H1 (cell line): ENCODE results near the gene MCCD1. TPM values are rescaled to one million over a fixed set of nuclear protein-coding genes. Genes with fewer than 3 reads are reported as not detected.

Source experiments
- CTCF ChIA-PET: fragments of 300-600 bp; sonication (Branson Sonifier 250); formaldehyde crosslinking; loops from one replicate; lab custom pipeline; 2021; ENCODE audit not compliant: partially characterized antibody; lab: Charles Lee
- POLR2A ChIA-PET: fragments of 300-600 bp; sonication (Branson Sonifier 250); formaldehyde crosslinking; loops from one replicate; lab custom pipeline; 2021; ENCODE audit warnings: inconsistent platforms; ENCODE audit not compliant: partially characterized antibody; lab: Charles Lee
- DNase-seq, 2 experiments: peaks; one replicate each; pipeline versions ENCODE4 v3.0.0 to v3.0.0-alpha.2; 2010 to 2022; ENCODE audit warnings: low spot score in 2 of 2, low read depth in 1 of 2, mixed read lengths in 1 of 2
- FAIRE-seq: peaks from 2 replicates; lab custom pipeline; 2011; peaks lifted over from hg19 to GRCh38; lab: Jason Lieb, UNC
- H2AFZ ChIP-seq: 2 replicates; pipeline ENCODE4 v1.8.1; 2012; ENCODE audit warnings: low read length, inconsistent platforms
- H2AK5ac ChIP-seq: 2 replicates; pipeline ENCODE4 v1.6.1; 2013; ENCODE audit warnings: low read depth, low read length
- H2BK120ac ChIP-seq: replicated peaks from 2 replicates; pipeline ENCODE3; 2013; ENCODE audit warnings: low read depth, low read length, inconsistent platforms
- H2BK12ac ChIP-seq: 2 replicates; pipeline ENCODE4 v1.6.1; 2013; ENCODE audit warnings: low read depth, low read length
- H2BK15ac ChIP-seq: 2 replicates; pipeline ENCODE4 v1.6.1; 2013; ENCODE audit warnings: low read length
- H2BK20ac ChIP-seq: 2 replicates; pipeline ENCODE4 v1.6.1; 2013; ENCODE audit warnings: low read length
- H2BK5ac ChIP-seq: 2 replicates; pipeline ENCODE4 v1.6.1; 2013; ENCODE audit warnings: low read depth, low read length
- H3K14ac ChIP-seq: 2 replicates; pipeline ENCODE4 v1.6.1; 2013; ENCODE audit warnings: inconsistent platforms; ENCODE audit not compliant: insufficient read length
- H3K18ac ChIP-seq: 2 replicates; pipeline ENCODE4 v1.6.1; 2013; ENCODE audit warnings: low read length; ENCODE audit errors: extremely low read depth
- H3K23ac ChIP-seq: 2 replicates; pipeline ENCODE4 v1.6.1; 2013; ENCODE audit warnings: inconsistent platforms; ENCODE audit not compliant: insufficient read length
- H3K23me2 ChIP-seq: 2 replicates; pipeline ENCODE4 v1.6.1; 2013; ENCODE audit warnings: low read depth, low read length
- H3K27ac ChIP-seq: 2 replicates; pipeline ENCODE4 v1.6.1; 2011; ENCODE audit warnings: low read depth, low read length, inconsistent platforms
- H3K27me3 ChIP-seq, 4 experiments: replicated peaks in 1 of 4; 1 replicate in 1 of 4; 2 replicates in 3 of 4; pipeline versions ENCODE4 v1.6.1 to v1.8.1; 2011 to 2013; ENCODE audit warnings: low read length in 3 of 4, mild to moderate bottlenecking in 3 of 4, inconsistent platforms in 2 of 4, mixed read lengths in 2 of 4, moderate library complexity in 1 of 4; ENCODE audit not compliant: control insufficient read depth in 3 of 4, insufficient read depth in 3 of 4; ENCODE audit errors: extremely low read depth in 1 of 4
- H3K36me3 ChIP-seq, 4 experiments: 2 replicates each; pipeline versions ENCODE4 v1.6.1 to v1.8.1; 2011 to 2013; ENCODE audit warnings: mild to moderate bottlenecking in 4 of 4, low read length in 3 of 4, moderate library complexity in 2 of 4, control low read depth in 1 of 4, inconsistent platforms in 1 of 4; ENCODE audit not compliant: insufficient read depth in 4 of 4, control insufficient read depth in 2 of 4
- H3K4ac ChIP-seq: replicated peaks from 2 replicates; pipeline ENCODE3; 2013; ENCODE audit warnings: low read length, low read depth, mixed read lengths, inconsistent platforms; ENCODE audit not compliant: insufficient read length
- H3K4me1 ChIP-seq, 4 experiments: replicated peaks in 1 of 4; 1 replicate in 1 of 4; 2 replicates in 3 of 4; pipeline versions ENCODE4 v1.6.1 to v1.8.1; 2011 to 2013; ENCODE audit warnings: low read length in 3 of 4, inconsistent platforms in 2 of 4, mixed read lengths in 1 of 4; ENCODE audit not compliant: insufficient read depth in 4 of 4, control insufficient read depth in 3 of 4
- H3K4me2 ChIP-seq, 2 experiments: 2 replicates each; pipeline versions ENCODE4 v1.6.1 to v1.8.1; 2011 to 2013; ENCODE audit warnings: low read depth in 2 of 2, low read length in 2 of 2, control low read depth in 1 of 2, inconsistent platforms in 1 of 2, mild to moderate bottlenecking in 1 of 2; ENCODE audit not compliant: insufficient read depth in 1 of 2
- H3K4me3 ChIP-seq, 4 experiments: fragments of 200-600, 300-600 bp in 1 of 4; sonication (generic), shearing (Covaris generic), sonication (Bioruptor Twin) in 1 of 4; 2 replicates each; pipeline versions ENCODE4 v1.5.1 to v1.8.1; 2011 to 2016; ENCODE audit warnings: low read length in 4 of 4, low read depth in 3 of 4, control low read depth in 2 of 4, inconsistent platforms in 2 of 4, mild to moderate bottlenecking in 2 of 4, mixed read lengths in 1 of 4, moderate library complexity in 1 of 4; ENCODE audit not compliant: insufficient read depth in 2 of 4; ENCODE audit errors: extremely low read depth in 1 of 4
- H3K56ac ChIP-seq: replicated peaks from 2 replicates; pipeline ENCODE3; 2013; ENCODE audit warnings: low read depth, mild to moderate bottlenecking, mixed read lengths, low read length, inconsistent platforms; ENCODE audit not compliant: insufficient read length
- H3K79me1 ChIP-seq: 2 replicates; pipeline ENCODE4 v1.6.1; 2013; ENCODE audit warnings: low read depth, low read length, control low read depth
- H3K79me2 ChIP-seq, 2 experiments: 2 replicates each; pipeline versions ENCODE4 v1.6.1 to v1.8.1; 2012 to 2013; ENCODE audit warnings: low read length in 2 of 2, mild to moderate bottlenecking in 2 of 2, inconsistent platforms in 1 of 2; ENCODE audit not compliant: insufficient read depth in 2 of 2, control insufficient read depth in 1 of 2
- H3K9ac ChIP-seq, 4 experiments: replicated peaks in 1 of 4; 1 replicate in 1 of 4; 2 replicates in 3 of 4; pipeline versions ENCODE4 v1.6.1 to v1.8.1; 2011 to 2013; ENCODE audit warnings: low read depth in 3 of 4, low read length in 3 of 4, control low read depth in 2 of 4, mild to moderate bottlenecking in 2 of 4, moderate library complexity in 2 of 4, inconsistent platforms in 1 of 4; ENCODE audit errors: extremely low read depth in 1 of 4
- H3K9me3 ChIP-seq, 2 experiments: 2 replicates each; pipeline versions ENCODE4 v1.6.1 to v1.8.1; 2012 to 2013; ENCODE audit warnings: mild to moderate bottlenecking in 2 of 2, moderate library complexity in 2 of 2, control low read depth in 1 of 2, inconsistent platforms in 1 of 2, low read depth in 1 of 2, low read length in 1 of 2, mixed read lengths in 1 of 2; ENCODE audit not compliant: insufficient read depth in 2 of 2
- H4K20me1 ChIP-seq, 2 experiments: replicated peaks in 1 of 2; 2 replicates each; pipeline versions ENCODE3 to v1.8.1; 2011 to 2013; ENCODE audit warnings: inconsistent platforms in 2 of 2, low read length in 2 of 2, mild to moderate bottlenecking in 1 of 2; ENCODE audit not compliant: insufficient read depth in 2 of 2, control insufficient read depth in 1 of 2
- H4K5ac ChIP-seq: 2 replicates; pipeline ENCODE4 v1.6.1; 2013; ENCODE audit warnings: low read length, low read depth, mixed read lengths, inconsistent platforms; ENCODE audit not compliant: insufficient read length
- H4K8ac ChIP-seq: 2 replicates; pipeline ENCODE4 v1.8.0; 2013; ENCODE audit warnings: mild to moderate bottlenecking, moderate library complexity, low read length, inconsistent platforms; ENCODE audit not compliant: insufficient read depth; ENCODE audit errors: extremely low read depth
- H4K91ac ChIP-seq: replicated peaks from 2 replicates; pipeline ENCODE3; 2013; ENCODE audit warnings: low read length, mixed read lengths, inconsistent platforms; ENCODE audit not compliant: insufficient read length
- BACH1 ChIP-seq: IDR thresholded peaks from 2 replicates; pipeline ENCODE4 v1.6.1; 2012; ENCODE audit warnings: low read length, improper control_type of control experiment
- BCL11A ChIP-seq, 2 experiments: IDR thresholded peaks; one replicate each; pipeline ENCODE4 v1.6.1; 2011; ENCODE audit warnings: low read depth in 2 of 2, low read length in 2 of 2, mild to moderate bottlenecking in 2 of 2
- CBX5 ChIP-seq: fragments of 300-800, 300-1000 bp; sonication (generic); IDR thresholded peaks from 2 replicates; pipeline ENCODE4 v1.7.1; 2016; ENCODE audit warnings: antibody characterized with exemption, low read length, low read depth
- E2F6 ChIP-seq: IDR thresholded peaks from 2 replicates; pipeline ENCODE4 v1.6.1; 2012; ENCODE audit warnings: inconsistent platforms
- EGR1 ChIP-seq: IDR thresholded peaks from 2 replicates; pipeline ENCODE4 v1.6.1; 2011; ENCODE audit warnings: low read depth, low read length, borderline replicate concordance
- GTF2F1 ChIP-seq: IDR thresholded peaks from 2 replicates; pipeline ENCODE4 v1.6.1; 2012; ENCODE audit warnings: low read depth, low read length, improper control_type of control experiment, borderline replicate concordance
- JUN ChIP-seq: IDR thresholded peaks from 2 replicates; pipeline ENCODE4 v1.6.1; 2011; ENCODE audit warnings: low read depth, mild to moderate bottlenecking, improper control_type of control experiment, low read length
- KDM5A ChIP-seq: fragments of 200-600 bp; IDR thresholded peaks from 2 replicates; pipeline ENCODE4 v1.7.1; 2012; ENCODE audit warnings: mild to moderate bottlenecking, low read length, inconsistent platforms, mixed read lengths
- RFX5 ChIP-seq: IDR thresholded peaks from 2 replicates; pipeline ENCODE4 v1.6.1; 2011; ENCODE audit warnings: low read depth, low read length, improper control_type of control experiment, borderline replicate concordance
- SIN3A ChIP-seq, 2 experiments: IDR thresholded peaks in 1 of 2; conservative IDR thresholded peaks in 1 of 2; 2 replicates each; pipeline ENCODE4 v1.6.1; 2011 to 2012; ENCODE audit warnings: low read length in 2 of 2, improper control_type of control experiment in 1 of 2, low read depth in 1 of 2, mild to moderate bottlenecking in 1 of 2
- SP1 ChIP-seq: IDR thresholded peaks from 2 replicates; pipeline ENCODE4 v1.6.1; 2011; ENCODE audit warnings: low read depth, low read length
- SRF ChIP-seq: IDR thresholded peaks from 2 replicates; pipeline ENCODE4 v1.6.1; 2011; ENCODE audit warnings: mild to moderate bottlenecking, low read depth, low read length, moderate library complexity
- ZNF274 ChIP-seq: IDR thresholded peaks from 2 replicates; pipeline ENCODE4 v1.7.0; 2012; ENCODE audit warnings: low read length, borderline replicate concordance; ENCODE audit errors: extremely low read depth
- WGBS, 2 experiments: shearing (Covaris generic) in 1 of 2; methylation state at CpG; one replicate each; pipeline versions ENCODE4 v1.1.6 to v1.1.7; 2013 to 2015; ENCODE audit warnings: low lambda C conversion rate in 2 of 2, mixed read lengths in 2 of 2, inconsistent platforms in 1 of 2, low coverage in 1 of 2, missing lambda C conversion rate in 1 of 2; ENCODE audit not compliant: insufficient replicate concordance in 2 of 2, insufficient coverage in 1 of 2, insufficient read length in 1 of 2; ENCODE audit errors: extremely low coverage in 1 of 2, missing lambda C conversion rate in 1 of 2; 5-methylcytosine and 5-hydroxymethylcytosine counted together
- polyA plus RNA-seq, 7 experiments: library from polyadenylated mRNA; depleted of rRNA in 3 of 7; stranded (reverse) in 5 of 7; unstranded in 2 of 7; fragments of >200 nt in 5 of 7; fragments of 200-250 nt in 2 of 7; gene quantifications; 1 replicate in 5 of 7; 2 replicates in 1 of 7; 4 replicates in 1 of 7; pipeline versions ENCODE4 v1.2.1 to v1.2.3, GENCODE V29; 2011 to 2013; ENCODE audit warnings: missing spikeins in 2 of 7, mixed read lengths in 2 of 7
- total RNA-seq: library from RNA; stranded (reverse); fragmentation: NEBNext Ultra II Directional; extraction: Animal tissue kit (Norgen Biotek cat#: 25700); gene quantifications from 2 replicates; pipeline ENCODE4 v1.2.1, GENCODE V29; 2021

The MCCD1 gene
- total and polyA plus RNA-seq, 2 of the 8 experiments (the other 6 are each of a cell fraction or from before 2014, with no cell fraction given): not detected

GRCh38 chr6:31513456-31514165 lies 15.2 kb upstream of the MCCD1 start:
- Histone ChIP-seq H4K91ac (no peak overlapping the region), H2AFZ (no peak overlapping the region), H2AK5ac (no peak overlapping the region), H4K20me1 (peaks cover 0 to 2% of the 10 kb centered on the region in 2 experiments), H3K9ac (no peak overlapping the region), H3K56ac (no peak overlapping the region), H3K14ac (no peak overlapping the region), H3K27ac (no peak overlapping the region), H2BK20ac (no peak overlapping the region), H4K8ac (no peak overlapping the region), H2BK12ac (no peak overlapping the region), H3K27me3 (no peaks in the 10 kb centered on the region), H4K5ac (no peak overlapping the region), H2BK5ac (no peak overlapping the region), H3K79me2 (no peaks in the 10 kb centered on the region), H2BK15ac (no peak overlapping the region), H3K18ac (no peak overlapping the region), H3K23me2 (no peaks in the 10 kb centered on the region), H2BK120ac (no peak overlapping the region), H3K4me2 (no peak overlapping the region), H3K23ac (no peak overlapping the region), H3K4me1 (no peaks in the 10 kb centered on the region), H3K79me1 (no peaks in the 10 kb centered on the region), H3K4me3 (no peak overlapping the region), H3K4ac (no peak overlapping the region), H3K9me3 (no peaks in the 10 kb centered on the region), H3K36me3 (peaks cover 0 to 13% (median 6%) of the 10 kb centered on the region in 4 experiments; a peak in 6 of 8 replicates)
- FAIRE-seq (no peak), DNase-seq (no peak)
- 96% methylated on average over 4 of the region's 5 CpGs; no CpG with 5 or more reads in 1 of the 2 experiments for WGBS, 2 experiments
- ChIA-PET POLR2A (interaction anchor here (1.3 to 2.6 kb wide), 4 partner anchors 15 to 138 kb away, joined by 3 to 11 read pairs (median 4); partner anchors contain the start of gene MCCD1), CTCF (no interaction called here)
- TF ChIP-seq EGR1 (no peak), BACH1 (no peak), BCL11A (IDR thresholded peaks at IDR 0.05; ENCODE audit: low read depth in 2 of 2, low read length in 2 of 2) (no peak), KDM5A (no peak), ZNF274 (no peak), SRF (no peak), E2F6 (no peak), RFX5 (no peak), GTF2F1 (no peak), CBX5 (no peak), SP1 (no peak), SIN3A (conservative IDR thresholded peaks at IDR 0.05 in 1 of 2, IDR thresholded peaks at IDR 0.05 in 1 of 2; ENCODE audit: low read depth in 1 of 2, low read length in 2 of 2) (no peak), JUN (no peak)
